GM06990 (cell line): ENCODE measurements around the gene CPD.
"Not testable (repeated sequence)": the region's sequence is repeated elsewhere in the genome, so short reads cannot be mapped to it uniquely, and the experiment has no call there.

Experiments
- DNase-seq: peaks from one replicate; pipeline ENCODE4 v3.0.0-alpha.2; 2011; ENCODE audit not compliant: insufficient read length; ENCODE audit errors: extremely low read depth
- H3K27me3 ChIP-seq: replicated peaks from 2 replicates; pipeline ENCODE4 v1.6.0; 2011; ENCODE audit warnings: low read length; ENCODE audit not compliant: control insufficient read depth, insufficient read depth
- H3K36me3 ChIP-seq: 2 replicates; pipeline ENCODE4 v1.5.1; 2011; ENCODE audit warnings: low read length; ENCODE audit not compliant: control insufficient read depth, insufficient read depth
- H3K4me3 ChIP-seq: replicated peaks from 2 replicates; pipeline ENCODE4 v1.5.1; 2011; ENCODE audit warnings: low read depth, mild to moderate bottlenecking, control low read depth, low read length
- CTCF ChIP-seq: IDR thresholded peaks from 2 replicates; pipeline ENCODE4 v1.5.1; 2011; ENCODE audit warnings: low read length, control low read depth, mild to moderate bottlenecking, inconsistent platforms; ENCODE audit not compliant: insufficient read depth, poor library complexity, severe bottlenecking

Gene CPD

GRCh38 chr17:30398328-30399041 lies 19.8 kb downstream of the CPD start:
- no peak for DNase-seq
- no peaks in the 10 kb centered on the region for H3K27me3 ChIP-seq
- no peak for TF ChIP-seq CTCF
- no peaks in the 10 kb centered on the region for H3K36me3 ChIP-seq
- H3K4me3 ChIP-seq: no peak overlapping the region

GRCh38 chr17:30401097-30401496 lies 22.4 kb downstream of the CPD start:
- TF ChIP-seq CTCF: no peak
- Histone ChIP-seq H3K36me3 (no peaks in the 10 kb centered on the region), H3K27me3 (no peaks in the 10 kb centered on the region), H3K4me3 (no peak overlapping the region)
- no peak for DNase-seq

GRCh38 chr17:30405161-30405560 lies 26.4 kb downstream of the CPD start:
- DNase-seq: no peak
- Histone ChIP-seq H3K27me3 (no peaks in the 10 kb centered on the region), H3K36me3 (no peaks in the 10 kb centered on the region), H3K4me3 (no peak overlapping the region)
- no peak for TF ChIP-seq CTCF

- H3K27me3 ChIP-seq, H3K36me3 ChIP-seq, DNase-seq, H3K4me3 ChIP-seq: not testable (repeated sequence)
These were observed 31.9 kb downstream of the CPD start for GRCh38 chr17:30410627-30411026.

- not testable (repeated sequence) for H3K27me3 ChIP-seq, H3K4me3 ChIP-seq, H3K36me3 ChIP-seq, DNase-seq
These were observed 33.3 kb downstream of the CPD start for GRCh38 chr17:30412008-30412496.

- no peak for TF ChIP-seq CTCF
- no peaks in the 10 kb centered on the region for H3K27me3 ChIP-seq
- no peak for DNase-seq
- no peaks in the 10 kb centered on the region for H3K36me3 ChIP-seq
- no peak overlapping the region for H3K4me3 ChIP-seq
These were observed 34.4 kb downstream of the CPD start for GRCh38 chr17:30413109-30413508.

- TF ChIP-seq CTCF: no peak
- Histone ChIP-seq H3K4me3 (no peak overlapping the region), H3K36me3 (no peaks in the 10 kb centered on the region), H3K27me3 (no peaks in the 10 kb centered on the region)
- DNase-seq: no peak
These were observed 35.8 kb downstream of the CPD start for GRCh38 chr17:30414486-30414885.
